ENCODE results near the gene NEU2.

DNA sequence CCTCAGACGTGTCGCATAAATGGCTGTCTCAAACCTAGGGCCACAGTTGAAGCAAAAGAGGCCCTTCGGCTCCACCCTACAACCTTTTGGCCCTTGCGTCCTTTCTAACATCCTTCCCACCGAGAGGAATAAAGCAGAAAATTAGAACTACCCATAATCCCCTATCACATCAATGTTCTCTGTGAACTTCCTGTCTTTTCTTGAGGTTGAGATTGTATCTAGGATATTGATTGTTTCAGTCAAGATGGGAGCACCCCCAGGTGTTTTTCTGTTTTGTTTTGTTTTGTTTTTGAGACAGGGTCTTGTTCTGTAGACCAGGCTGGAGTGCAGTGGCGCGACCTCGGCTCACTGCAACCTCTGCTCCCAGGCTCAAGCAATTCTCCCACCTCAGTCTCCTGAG, 51.3 kb downstream of the NEU2 start:
- TF ChIP-seq, protein P1, sequence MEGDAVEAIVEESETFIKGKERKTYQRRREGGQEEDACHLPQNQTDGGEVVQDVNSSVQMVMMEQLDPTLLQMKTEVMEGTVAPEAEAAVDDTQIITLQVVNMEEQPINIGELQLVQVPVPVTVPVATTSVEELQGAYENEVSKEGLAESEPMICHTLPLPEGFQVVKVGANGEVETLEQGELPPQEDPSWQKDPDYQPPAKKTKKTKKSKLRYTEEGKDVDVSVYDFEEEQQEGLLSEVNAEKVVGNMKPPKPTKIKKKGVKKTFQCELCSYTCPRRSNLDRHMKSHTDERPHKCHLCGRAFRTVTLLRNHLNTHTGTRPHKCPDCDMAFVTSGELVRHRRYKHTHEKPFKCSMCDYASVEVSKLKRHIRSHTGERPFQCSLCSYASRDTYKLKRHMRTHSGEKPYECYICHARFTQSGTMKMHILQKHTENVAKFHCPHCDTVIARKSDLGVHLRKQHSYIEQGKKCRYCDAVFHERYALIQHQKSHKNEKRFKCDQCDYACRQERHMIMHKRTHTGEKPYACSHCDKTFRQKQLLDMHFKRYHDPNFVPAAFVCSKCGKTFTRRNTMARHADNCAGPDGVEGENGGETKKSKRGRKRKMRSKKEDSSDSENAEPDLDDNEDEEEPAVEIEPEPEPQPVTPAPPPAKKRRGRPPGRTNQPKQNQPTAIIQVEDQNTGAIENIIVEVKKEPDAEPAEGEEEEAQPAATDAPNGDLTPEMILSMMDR (conservative IDR thresholded peaks at IDR 0.05; ENCODE audit: low read length) = no peak
- no peak for TF ChIP-seq EZH2phosphoT487 (IDR thresholded peaks at IDR 0.05; ENCODE audit: borderline replicate concordance)

All from Loucy (cell line).